H1 (cell line): ENCODE results near the gene B3GNT2. TPM values are rescaled to one million over a fixed set of nuclear protein-coding genes. Genes with fewer than 3 reads are reported as not detected.
A peak's percentile ranks its signal among the peaks of the same experiment; 100 is the strongest.

ENCODE experiments used
- CTCF ChIA-PET: fragments of 300-600 bp; sonication (Branson Sonifier 250); formaldehyde crosslinking; loops from one replicate; lab custom pipeline; 2021; ENCODE audit not compliant: partially characterized antibody; lab: Charles Lee
- POLR2A ChIA-PET: fragments of 300-600 bp; sonication (Branson Sonifier 250); formaldehyde crosslinking; loops from one replicate; lab custom pipeline; 2021; ENCODE audit warnings: inconsistent platforms; ENCODE audit not compliant: partially characterized antibody; lab: Charles Lee
- DNase-seq, 2 experiments: peaks; one replicate each; pipeline versions ENCODE4 v3.0.0 to v3.0.0-alpha.2; 2010 to 2022; ENCODE audit warnings: low spot score in 2 of 2, low read depth in 1 of 2, mixed read lengths in 1 of 2
- FAIRE-seq: peaks from 2 replicates; lab custom pipeline; 2011; peaks lifted over from hg19 to GRCh38; lab: Jason Lieb, UNC
- H2AFZ ChIP-seq: 2 replicates; pipeline ENCODE4 v1.8.1; 2012; ENCODE audit warnings: low read length, inconsistent platforms
- H2AK5ac ChIP-seq: 2 replicates; pipeline ENCODE4 v1.6.1; 2013; ENCODE audit warnings: low read depth, low read length
- H2BK120ac ChIP-seq: replicated peaks from 2 replicates; pipeline ENCODE3; 2013; ENCODE audit warnings: low read depth, low read length, inconsistent platforms
- H2BK12ac ChIP-seq: 2 replicates; pipeline ENCODE4 v1.6.1; 2013; ENCODE audit warnings: low read depth, low read length
- H2BK15ac ChIP-seq: 2 replicates; pipeline ENCODE4 v1.6.1; 2013; ENCODE audit warnings: low read length
- H2BK20ac ChIP-seq: 2 replicates; pipeline ENCODE4 v1.6.1; 2013; ENCODE audit warnings: low read length
- H2BK5ac ChIP-seq: 2 replicates; pipeline ENCODE4 v1.6.1; 2013; ENCODE audit warnings: low read depth, low read length
- H3K14ac ChIP-seq: 2 replicates; pipeline ENCODE4 v1.6.1; 2013; ENCODE audit warnings: inconsistent platforms; ENCODE audit not compliant: insufficient read length
- H3K18ac ChIP-seq: 2 replicates; pipeline ENCODE4 v1.6.1; 2013; ENCODE audit warnings: low read length; ENCODE audit errors: extremely low read depth
- H3K23ac ChIP-seq: 2 replicates; pipeline ENCODE4 v1.6.1; 2013; ENCODE audit warnings: inconsistent platforms; ENCODE audit not compliant: insufficient read length
- H3K23me2 ChIP-seq: 2 replicates; pipeline ENCODE4 v1.6.1; 2013; ENCODE audit warnings: low read depth, low read length
- H3K27ac ChIP-seq: 2 replicates; pipeline ENCODE4 v1.6.1; 2011; ENCODE audit warnings: low read depth, low read length, inconsistent platforms
- H3K27me3 ChIP-seq, 4 experiments: replicated peaks in 1 of 4; 1 replicate in 1 of 4; 2 replicates in 3 of 4; pipeline versions ENCODE4 v1.6.1 to v1.8.1; 2011 to 2013; ENCODE audit warnings: low read length in 3 of 4, mild to moderate bottlenecking in 3 of 4, inconsistent platforms in 2 of 4, mixed read lengths in 2 of 4, moderate library complexity in 1 of 4; ENCODE audit not compliant: control insufficient read depth in 3 of 4, insufficient read depth in 3 of 4; ENCODE audit errors: extremely low read depth in 1 of 4
- H3K36me3 ChIP-seq, 4 experiments: 2 replicates each; pipeline versions ENCODE4 v1.6.1 to v1.8.1; 2011 to 2013; ENCODE audit warnings: mild to moderate bottlenecking in 4 of 4, low read length in 3 of 4, moderate library complexity in 2 of 4, control low read depth in 1 of 4, inconsistent platforms in 1 of 4; ENCODE audit not compliant: insufficient read depth in 4 of 4, control insufficient read depth in 2 of 4
- H3K4ac ChIP-seq: replicated peaks from 2 replicates; pipeline ENCODE3; 2013; ENCODE audit warnings: low read length, low read depth, mixed read lengths, inconsistent platforms; ENCODE audit not compliant: insufficient read length
- H3K4me1 ChIP-seq, 4 experiments: replicated peaks in 1 of 4; 1 replicate in 1 of 4; 2 replicates in 3 of 4; pipeline versions ENCODE4 v1.6.1 to v1.8.1; 2011 to 2013; ENCODE audit warnings: low read length in 3 of 4, inconsistent platforms in 2 of 4, mixed read lengths in 1 of 4; ENCODE audit not compliant: insufficient read depth in 4 of 4, control insufficient read depth in 3 of 4
- H3K4me2 ChIP-seq, 2 experiments: 2 replicates each; pipeline versions ENCODE4 v1.6.1 to v1.8.1; 2011 to 2013; ENCODE audit warnings: low read depth in 2 of 2, low read length in 2 of 2, control low read depth in 1 of 2, inconsistent platforms in 1 of 2, mild to moderate bottlenecking in 1 of 2; ENCODE audit not compliant: insufficient read depth in 1 of 2
- H3K4me3 ChIP-seq, 4 experiments: fragments of 200-600, 300-600 bp in 1 of 4; sonication (generic), shearing (Covaris generic), sonication (Bioruptor Twin) in 1 of 4; 2 replicates each; pipeline versions ENCODE4 v1.5.1 to v1.8.1; 2011 to 2016; ENCODE audit warnings: low read length in 4 of 4, low read depth in 3 of 4, control low read depth in 2 of 4, inconsistent platforms in 2 of 4, mild to moderate bottlenecking in 2 of 4, mixed read lengths in 1 of 4, moderate library complexity in 1 of 4; ENCODE audit not compliant: insufficient read depth in 2 of 4; ENCODE audit errors: extremely low read depth in 1 of 4
- H3K56ac ChIP-seq: replicated peaks from 2 replicates; pipeline ENCODE3; 2013; ENCODE audit warnings: low read depth, mild to moderate bottlenecking, mixed read lengths, low read length, inconsistent platforms; ENCODE audit not compliant: insufficient read length
- H3K79me1 ChIP-seq: 2 replicates; pipeline ENCODE4 v1.6.1; 2013; ENCODE audit warnings: low read depth, low read length, control low read depth
- H3K79me2 ChIP-seq, 2 experiments: 2 replicates each; pipeline versions ENCODE4 v1.6.1 to v1.8.1; 2012 to 2013; ENCODE audit warnings: low read length in 2 of 2, mild to moderate bottlenecking in 2 of 2, inconsistent platforms in 1 of 2; ENCODE audit not compliant: insufficient read depth in 2 of 2, control insufficient read depth in 1 of 2
- H3K9ac ChIP-seq, 4 experiments: replicated peaks in 1 of 4; 1 replicate in 1 of 4; 2 replicates in 3 of 4; pipeline versions ENCODE4 v1.6.1 to v1.8.1; 2011 to 2013; ENCODE audit warnings: low read depth in 3 of 4, low read length in 3 of 4, control low read depth in 2 of 4, mild to moderate bottlenecking in 2 of 4, moderate library complexity in 2 of 4, inconsistent platforms in 1 of 4; ENCODE audit errors: extremely low read depth in 1 of 4
- H3K9me3 ChIP-seq, 2 experiments: 2 replicates each; pipeline versions ENCODE4 v1.6.1 to v1.8.1; 2012 to 2013; ENCODE audit warnings: mild to moderate bottlenecking in 2 of 2, moderate library complexity in 2 of 2, control low read depth in 1 of 2, inconsistent platforms in 1 of 2, low read depth in 1 of 2, low read length in 1 of 2, mixed read lengths in 1 of 2; ENCODE audit not compliant: insufficient read depth in 2 of 2
- H4K20me1 ChIP-seq, 2 experiments: replicated peaks in 1 of 2; 2 replicates each; pipeline versions ENCODE3 to v1.8.1; 2011 to 2013; ENCODE audit warnings: inconsistent platforms in 2 of 2, low read length in 2 of 2, mild to moderate bottlenecking in 1 of 2; ENCODE audit not compliant: insufficient read depth in 2 of 2, control insufficient read depth in 1 of 2
- H4K5ac ChIP-seq: 2 replicates; pipeline ENCODE4 v1.6.1; 2013; ENCODE audit warnings: low read length, low read depth, mixed read lengths, inconsistent platforms; ENCODE audit not compliant: insufficient read length
- H4K8ac ChIP-seq: 2 replicates; pipeline ENCODE4 v1.8.0; 2013; ENCODE audit warnings: mild to moderate bottlenecking, moderate library complexity, low read length, inconsistent platforms; ENCODE audit not compliant: insufficient read depth; ENCODE audit errors: extremely low read depth
- H4K91ac ChIP-seq: replicated peaks from 2 replicates; pipeline ENCODE3; 2013; ENCODE audit warnings: low read length, mixed read lengths, inconsistent platforms; ENCODE audit not compliant: insufficient read length
- CBX5 ChIP-seq: fragments of 300-800, 300-1000 bp; sonication (generic); IDR thresholded peaks from 2 replicates; pipeline ENCODE4 v1.7.1; 2016; ENCODE audit warnings: antibody characterized with exemption, low read length, low read depth
- CBX8 ChIP-seq: fragments of 300-800, 300-1000 bp; sonication (generic); IDR thresholded peaks from 2 replicates; pipeline ENCODE4 v1.7.1; 2016; ENCODE audit warnings: low read depth, low read length, borderline replicate concordance
- CTCF ChIP-seq, 3 experiments: IDR thresholded peaks; 1 replicate in 2 of 3; 2 replicates in 1 of 3; pipeline versions ENCODE4 v1.5.1 to v1.6.1; 2011; ENCODE audit warnings: low read length in 3 of 3, mild to moderate bottlenecking in 3 of 3, inconsistent platforms in 2 of 3, low read depth in 1 of 3, moderate library complexity in 1 of 3; ENCODE audit not compliant: insufficient read depth in 1 of 3; ENCODE audit errors: control extremely low read depth in 1 of 3
- NRF1 ChIP-seq: IDR thresholded peaks from 2 replicates; pipeline ENCODE4 v1.6.1; 2011; ENCODE audit warnings: mild to moderate bottlenecking, low read depth, low read length, improper control_type of control experiment
- RAD21 ChIP-seq, 2 experiments: IDR thresholded peaks in 1 of 2; conservative IDR thresholded peaks in 1 of 2; 2 replicates each; pipeline ENCODE4 v1.6.1; 2011; ENCODE audit warnings: low read depth in 2 of 2, low read length in 2 of 2, improper control_type of control experiment in 1 of 2, inconsistent platforms in 1 of 2, mild to moderate bottlenecking in 1 of 2, moderate library complexity in 1 of 2
- SP4 ChIP-seq: IDR thresholded peaks from 2 replicates; pipeline ENCODE4 v1.6.1; 2012; ENCODE audit warnings: low read length, inconsistent platforms
- WGBS, 2 experiments: shearing (Covaris generic) in 1 of 2; methylation state at CpG; one replicate each; pipeline versions ENCODE4 v1.1.6 to v1.1.7; 2013 to 2015; ENCODE audit warnings: low lambda C conversion rate in 2 of 2, mixed read lengths in 2 of 2, inconsistent platforms in 1 of 2, low coverage in 1 of 2, missing lambda C conversion rate in 1 of 2; ENCODE audit not compliant: insufficient replicate concordance in 2 of 2, insufficient coverage in 1 of 2, insufficient read length in 1 of 2; ENCODE audit errors: extremely low coverage in 1 of 2, missing lambda C conversion rate in 1 of 2; 5-methylcytosine and 5-hydroxymethylcytosine counted together
- polyA plus RNA-seq, 7 experiments: library from polyadenylated mRNA; depleted of rRNA in 3 of 7; stranded (reverse) in 5 of 7; unstranded in 2 of 7; fragments of >200 nt in 5 of 7; fragments of 200-250 nt in 2 of 7; gene quantifications; 1 replicate in 5 of 7; 2 replicates in 1 of 7; 4 replicates in 1 of 7; pipeline versions ENCODE4 v1.2.1 to v1.2.3, GENCODE V29; 2011 to 2013; ENCODE audit warnings: missing spikeins in 2 of 7, mixed read lengths in 2 of 7
- total RNA-seq: library from RNA; stranded (reverse); fragmentation: NEBNext Ultra II Directional; extraction: Animal tissue kit (Norgen Biotek cat#: 25700); gene quantifications from 2 replicates; pipeline ENCODE4 v1.2.1, GENCODE V29; 2021

Gene B3GNT2
- total and polyA plus RNA-seq, 2 of the 8 experiments (the other 6 are each of a cell fraction or from before 2014, with no cell fraction given): 20.1 to 40.8 TPM

- Histone ChIP-seq H2AK5ac (no peak overlapping the region), H3K4me1 (peaks cover 0 to 3% (median 1%) of the 10 kb centered on the region in 4 experiments; a peak in 2 of 7 replicates), H2BK15ac (no peak overlapping the region), H2AFZ (no peak overlapping the region), H3K18ac (no peak overlapping the region), H3K4me3 (no peak overlapping the region), H4K8ac (no peak overlapping the region), H3K14ac (no peak overlapping the region), H3K27ac (no peak overlapping the region), H4K91ac (no peak overlapping the region), H2BK5ac (no peak overlapping the region), H3K27me3 (no peaks in the 10 kb centered on the region), H4K20me1 (peaks cover 0 to 2% of the 10 kb centered on the region in 2 experiments), H3K79me1 (no peaks in the 10 kb centered on the region), H3K4ac (no peak overlapping the region), H3K79me2 (no peaks in the 10 kb centered on the region), H3K9me3 (no peaks in the 10 kb centered on the region), H3K36me3 (no peaks in the 10 kb centered on the region), H4K5ac (no peak overlapping the region), H2BK120ac (no peak overlapping the region), H2BK20ac (no peak overlapping the region), H3K56ac (no peak overlapping the region), H2BK12ac (no peak overlapping the region), H3K9ac (no peak overlapping the region), H3K23me2 (no peaks in the 10 kb centered on the region), H3K4me2 (no peak overlapping the region), H3K23ac (no peak overlapping the region)
- 96% methylated on average over 6 of the region's 6 CpGs; no CpG with 5 or more reads in 1 of the 2 experiments for WGBS, 2 experiments
- FAIRE-seq (no peak), DNase-seq (peak in 1 of 2 experiments; percentile 37)
- TF ChIP-seq RAD21 (IDR thresholded peaks at IDR 0.05 in 1 of 2, conservative IDR thresholded peaks at IDR 0.05 in 1 of 2; ENCODE audit: low read depth in 2 of 2, low read length in 2 of 2) (no peak), CBX5 (no peak), SP4 (no peak), CBX8 (no peak), NRF1 (no peak), CTCF (IDR thresholded peaks at IDR 0.05; ENCODE audit: control extremely low read depth in 1 of 3, insufficient read depth in 1 of 3, low read depth in 1 of 3, low read length in 3 of 3) (no peak)
- ChIA-PET POLR2A (interaction anchor here (0.6 kb wide), 1 partner anchor 266 kb away, joined by 3 read pairs; no protein-coding TSS in a partner anchor), CTCF (interaction anchor here (0.8 to 1.4 kb wide), 4 partner anchors 9 to 175 kb away, joined by 3 to 4 read pairs (median 3); no protein-coding TSS in a partner anchor)
These were observed 40.6 kb downstream of the B3GNT2 start for GRCh38 chr2:62236499-62236898.
